Activated CD8-positive, alpha-beta memory T cell treated with anti-CD3 and anti-CD28 coated beads for 36 hours (primary cell): Measurements from ENCODE around the gene ANKRD26. TPM values are rescaled to one million over a fixed set of nuclear protein-coding genes. Genes with fewer than 3 reads are reported as not detected.

Source experiments
- total RNA-seq, 2 experiments: library from RNA; stranded (reverse); gene quantifications; one replicate each; pipeline ENCODE4 v1.2.3, GENCODE V29; 2021

ANKRD26 gene
- total RNA-seq, 2 experiments from 2014 or later, result 7.5 to 9.7 TPM

Other genes with a start within 250 kb of the ANKRD26 start
- 10 to 100 TPM; 34.0 to 35.1 TPM for gene ABI1, start 239.5 kb downstream of the ANKRD26 start, total RNA-seq
- gene YME1L1, start 53.9 kb upstream of the ANKRD26 start, total RNA-seq, result 100 to 1,000 TPM; 117 to 121 TPM
- 10 to 100 TPM; 26.2 to 28.1 TPM for gene MASTL, start 54.9 kb upstream of the ANKRD26 start, total RNA-seq
- gene ACBD5, start 140.3 kb upstream of the ANKRD26 start, total RNA-seq, result 10 to 100 TPM; 19.5 to 23.0 TPM